ENCODE data around the gene PHACTR1. TPM values are rescaled to one million over a fixed set of nuclear protein-coding genes. Genes with fewer than 3 reads are reported as not detected.
A peak's percentile ranks its signal among the peaks of the same experiment; 100 is the strongest.

Gene PHACTR1
- total and polyA plus RNA-seq, 9 of the 15 experiments (the other 6 are each of a cell fraction or from before 2014, with no cell fraction given), result 11.5 to 32.6 (median 22.0) TPM

DNA sequence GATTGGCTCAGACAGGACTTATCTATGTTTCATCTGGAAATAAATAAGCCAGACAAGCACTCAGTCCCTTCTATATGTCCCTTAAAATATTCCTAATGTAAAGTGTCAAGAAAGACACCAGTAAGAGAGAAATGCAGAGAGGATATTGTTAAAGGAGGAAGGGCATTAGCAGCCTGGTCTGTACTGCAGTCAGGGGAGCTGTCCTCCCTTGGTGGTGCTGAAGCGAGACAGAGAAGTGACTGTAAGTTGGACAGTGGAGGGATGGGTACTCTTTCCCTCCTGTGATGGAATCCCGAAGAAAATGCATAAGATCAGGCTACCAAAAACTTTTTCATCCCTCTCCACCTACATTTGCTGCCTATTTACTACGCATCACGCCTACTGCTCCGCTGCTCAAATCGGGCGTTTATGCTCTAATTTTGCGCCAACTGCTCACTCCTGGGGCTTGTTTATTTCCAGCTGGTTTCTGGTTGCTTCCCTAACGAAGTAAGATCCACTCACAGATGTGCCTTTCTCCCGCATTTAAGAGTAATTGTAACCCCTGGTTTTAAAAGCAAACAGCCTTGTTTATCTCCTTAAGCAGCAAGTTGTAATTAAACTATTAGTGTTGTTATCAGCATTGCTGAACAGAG lies 35.2 kb downstream of the PHACTR1 start:
- no TSS peak for BruUV-seq (replicated peaks)
- H3K4me3 ChIP-seq, result no peak overlapping the region
- 0 out of 5 replicates have a peak, but pooled peaks cover 0 to 2% of the 10 kb centered on the region in 2 experiments for H3K4me1 ChIP-seq (replicated peaks in 1 of 2; ENCODE audit: control insufficient read depth in 2 of 2, insufficient read depth in 2 of 2, low read length in 2 of 2)
- H3K79me2 ChIP-seq (ENCODE audit: control insufficient read depth, insufficient read depth, low read length), result no peaks in the 10 kb centered on the region
- intact Hi-C loops (cut with micrococcal nuclease), result no loop called here
- no peak overlapping the region for H2AFZ ChIP-seq (ENCODE audit: low read depth, low read length)
- H3K36me3 ChIP-seq (ENCODE audit: control insufficient read depth, insufficient read depth, low read length), result no peaks in the 10 kb centered on the region
- H3K9ac ChIP-seq (ENCODE audit: insufficient read depth in 1 of 2, low read depth in 2 of 2, low read length in 2 of 2), result no peak overlapping the region
- ChIA-PET CTCF (ENCODE audit: low intra/inter-chr PET ratio) (interaction anchor here (0.5 kb wide), 1 partner anchor 63 kb away, joined by 4 read pairs; no protein-coding TSS in a partner anchor), POLR2A (no interaction called here)
- no peak overlapping the region for H3K27ac ChIP-seq (ENCODE audit: extremely low read depth, low read depth, low read length)
- H3K9me3 ChIP-seq (replicated peaks; ENCODE audit: control insufficient read depth, insufficient read depth, low read depth, low read length), result no peaks in the 10 kb centered on the region
- H3K9me1 ChIP-seq (ENCODE audit: control insufficient read depth, insufficient read depth, low read length), result no peaks in the 10 kb centered on the region
- H3K27me3 ChIP-seq (ENCODE audit: control insufficient read depth in 2 of 2, insufficient read depth in 2 of 2, low read length in 2 of 2), result no peaks in the 10 kb centered on the region
- WGBS (ENCODE audit: insufficient coverage, low coverage, missing lambda C conversion rate), result under 1% methylated on average over 10 of the region's 10 CpGs
- ATAC-seq (peak; percentile 83), DNase-seq (ENCODE audit: extremely low read depth in 1 of 4, low spot score in 3 of 4) (peak; percentile 49 to 65 (median 54)), FAIRE-seq (peak; percentile 92)
- in situ Hi-C loops (cut with MboI), result no loop called here
- no peaks in the 10 kb centered on the region for H4K20me1 ChIP-seq (replicated peaks; ENCODE audit: control insufficient read depth, insufficient read depth, low read length)
- H3K4me2 ChIP-seq (ENCODE audit: insufficient read depth, low read length), result no peak overlapping the region
- TF ChIP-seq PRMT5 (CRISPR knock-in tag; IDR thresholded peaks at IDR 0.05) (0 out of 2 replicates have a peak, but pooled peaks have one; percentile 43), U2AF1 (optimal IDR thresholded peaks at IDR 0.05; ENCODE audit: low read depth, low read length) (no peak), EHMT2 (IDR thresholded peaks at IDR 0.05) (peak; percentile 97), ZNF146 (CRISPR knock-in tag; IDR thresholded peaks at IDR 0.05; ENCODE audit: unreplicated experiment) (no peak), HIVEP1 (CRISPR knock-in tag; IDR thresholded peaks at IDR 0.05) (no peak), ZBTB2 (IDR thresholded peaks at IDR 0.05) (no peak), ZNF766 (CRISPR knock-in tag; conservative IDR thresholded peaks at IDR 0.05) (no peak), STAT5B (CRISPR knock-in tag; IDR thresholded peaks at IDR 0.05) (no peak), MCM2 (IDR thresholded peaks at IDR 0.05; ENCODE audit: low read depth) (no peak)
- TF ChIP-seq, protein P1, sequence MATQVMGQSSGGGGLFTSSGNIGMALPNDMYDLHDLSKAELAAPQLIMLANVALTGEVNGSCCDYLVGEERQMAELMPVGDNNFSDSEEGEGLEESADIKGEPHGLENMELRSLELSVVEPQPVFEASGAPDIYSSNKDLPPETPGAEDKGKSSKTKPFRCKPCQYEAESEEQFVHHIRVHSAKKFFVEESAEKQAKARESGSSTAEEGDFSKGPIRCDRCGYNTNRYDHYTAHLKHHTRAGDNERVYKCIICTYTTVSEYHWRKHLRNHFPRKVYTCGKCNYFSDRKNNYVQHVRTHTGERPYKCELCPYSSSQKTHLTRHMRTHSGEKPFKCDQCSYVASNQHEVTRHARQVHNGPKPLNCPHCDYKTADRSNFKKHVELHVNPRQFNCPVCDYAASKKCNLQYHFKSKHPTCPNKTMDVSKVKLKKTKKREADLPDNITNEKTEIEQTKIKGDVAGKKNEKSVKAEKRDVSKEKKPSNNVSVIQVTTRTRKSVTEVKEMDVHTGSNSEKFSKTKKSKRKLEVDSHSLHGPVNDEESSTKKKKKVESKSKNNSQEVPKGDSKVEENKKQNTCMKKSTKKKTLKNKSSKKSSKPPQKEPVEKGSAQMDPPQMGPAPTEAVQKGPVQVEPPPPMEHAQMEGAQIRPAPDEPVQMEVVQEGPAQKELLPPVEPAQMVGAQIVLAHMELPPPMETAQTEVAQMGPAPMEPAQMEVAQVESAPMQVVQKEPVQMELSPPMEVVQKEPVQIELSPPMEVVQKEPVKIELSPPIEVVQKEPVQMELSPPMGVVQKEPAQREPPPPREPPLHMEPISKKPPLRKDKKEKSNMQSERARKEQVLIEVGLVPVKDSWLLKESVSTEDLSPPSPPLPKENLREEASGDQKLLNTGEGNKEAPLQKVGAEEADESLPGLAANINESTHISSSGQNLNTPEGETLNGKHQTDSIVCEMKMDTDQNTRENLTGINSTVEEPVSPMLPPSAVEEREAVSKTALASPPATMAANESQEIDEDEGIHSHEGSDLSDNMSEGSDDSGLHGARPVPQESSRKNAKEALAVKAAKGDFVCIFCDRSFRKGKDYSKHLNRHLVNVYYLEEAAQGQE (IDR thresholded peaks at IDR 0.05; ENCODE audit: borderline replicate concordance), result peak; percentile 99
- TF ChIP-seq, protein P1 (CRISPR knock-in tag; IDR thresholded peaks at IDR 0.05; ENCODE audit: low read depth), result peak; percentile 95
